ENCODE data around the gene ANO7.

DNA sequence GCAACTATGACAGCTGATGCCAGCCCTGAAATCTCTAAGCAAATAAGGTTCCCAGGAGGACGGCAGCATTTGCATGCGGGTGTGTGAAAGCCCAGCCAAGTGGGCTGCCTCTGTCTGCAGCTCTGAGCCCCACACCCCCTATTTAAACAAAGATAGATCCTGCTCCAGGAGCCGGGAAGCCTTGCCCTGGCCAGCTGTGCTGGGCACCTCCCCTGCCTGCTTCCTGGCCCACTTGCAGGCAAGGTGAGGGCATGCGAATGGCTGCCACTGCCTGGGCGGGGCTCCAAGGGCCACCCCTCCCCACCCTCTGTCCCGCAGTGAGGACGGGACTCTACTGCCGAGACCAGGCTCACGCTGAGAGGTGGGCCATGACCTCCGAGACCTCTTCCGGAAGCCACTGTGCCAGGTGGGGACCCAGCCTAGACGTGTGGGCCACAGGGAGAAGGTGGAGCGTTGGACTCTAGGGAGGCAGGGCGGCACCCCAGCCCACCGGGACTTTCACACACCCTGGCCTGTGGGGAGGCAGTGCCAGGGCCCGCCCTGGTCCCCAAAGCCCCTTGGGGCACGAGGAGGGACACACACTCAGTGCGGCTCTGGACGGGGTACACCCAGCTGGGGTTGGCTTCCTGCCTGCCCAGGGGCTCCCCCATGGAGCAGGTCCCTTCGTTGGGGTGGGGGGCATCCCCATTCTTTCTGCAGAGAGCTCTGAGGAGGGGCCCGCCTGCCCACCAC lies at the start of gene ANO7:
- TF ChIP-seq, protein P1, sequence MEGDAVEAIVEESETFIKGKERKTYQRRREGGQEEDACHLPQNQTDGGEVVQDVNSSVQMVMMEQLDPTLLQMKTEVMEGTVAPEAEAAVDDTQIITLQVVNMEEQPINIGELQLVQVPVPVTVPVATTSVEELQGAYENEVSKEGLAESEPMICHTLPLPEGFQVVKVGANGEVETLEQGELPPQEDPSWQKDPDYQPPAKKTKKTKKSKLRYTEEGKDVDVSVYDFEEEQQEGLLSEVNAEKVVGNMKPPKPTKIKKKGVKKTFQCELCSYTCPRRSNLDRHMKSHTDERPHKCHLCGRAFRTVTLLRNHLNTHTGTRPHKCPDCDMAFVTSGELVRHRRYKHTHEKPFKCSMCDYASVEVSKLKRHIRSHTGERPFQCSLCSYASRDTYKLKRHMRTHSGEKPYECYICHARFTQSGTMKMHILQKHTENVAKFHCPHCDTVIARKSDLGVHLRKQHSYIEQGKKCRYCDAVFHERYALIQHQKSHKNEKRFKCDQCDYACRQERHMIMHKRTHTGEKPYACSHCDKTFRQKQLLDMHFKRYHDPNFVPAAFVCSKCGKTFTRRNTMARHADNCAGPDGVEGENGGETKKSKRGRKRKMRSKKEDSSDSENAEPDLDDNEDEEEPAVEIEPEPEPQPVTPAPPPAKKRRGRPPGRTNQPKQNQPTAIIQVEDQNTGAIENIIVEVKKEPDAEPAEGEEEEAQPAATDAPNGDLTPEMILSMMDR (IDR thresholded peaks at IDR 0.05; ENCODE audit: low read depth, low read length): no peak
- no peak for TF ChIP-seq EZH2phosphoT487 (IDR thresholded peaks at IDR 0.05; ENCODE audit: low read depth)

Measured in OCI-LY3 (cell line).